K562 (cell line): Measurements from ENCODE around the gene CTIF. TPM values are rescaled to one million over a fixed set of nuclear protein-coding genes. Genes with fewer than 3 reads are reported as not detected.

Experiments used
- ATAC-seq: fragments of 200-7000 bp; cut with Tn5 transposase; 3 replicates; pipeline ENCODE4 v1.9.1; 2020; ENCODE audit warnings: moderate library complexity
- BruUV-seq: library from RNA; stranded (reverse); fragments of 400-500 nt; replicated peaks from 2 replicates; lab custom pipeline; 2021; lab: Mats Ljungman, UMichigan
- CTCF ChIA-PET: fragments of 300-600 bp; formaldehyde crosslinking; extraction: SDS; loops from one replicate; lab custom pipeline; 2021; ENCODE audit warnings: low intra/inter-chr PET ratio; lab: Yijun Ruan, JAX
- POLR2A ChIA-PET: fragments of 300-600, 350-650 bp; sonication (Branson Sonifier 250); formaldehyde crosslinking; extraction: SDS; loops from one replicate; lab custom pipeline; 2021; ENCODE audit warnings: antibody characterized with exemption, inconsistent platforms; lab: Yijun Ruan, JAX
- DNase-seq, 4 experiments: peaks; one replicate each; pipeline versions ENCODE4 v3.0.0 to v3.0.0-alpha.2; 2011 to 2018; ENCODE audit warnings: low spot score in 3 of 4, mixed read lengths in 3 of 4; ENCODE audit errors: extremely low read depth in 1 of 4
- FAIRE-seq: peaks from 2 replicates; lab custom pipeline; 2011; peaks lifted over from hg19 to GRCh38; lab: Jason Lieb, UNC
- H2AFZ ChIP-seq: 2 replicates; pipeline ENCODE4 v1.6.0; 2011; ENCODE audit warnings: low read depth, low read length, control low read depth, inconsistent platforms
- H3K27ac ChIP-seq: fragments of 200-600 bp; 3 replicates; pipeline ENCODE4 v1.8.0; 2011; ENCODE audit warnings: low read depth, mild to moderate bottlenecking, control low read depth, inconsistent platforms, low read length, moderate library complexity, mixed read lengths; ENCODE audit errors: extremely low read depth
- H3K27me3 ChIP-seq, 2 experiments: fragments of 300-600 bp in 1 of 2; 2 replicates in 1 of 2; 3 replicates in 1 of 2; pipeline versions ENCODE4 v1.6.0 to v1.8.0; 2011; ENCODE audit warnings: inconsistent platforms in 2 of 2, low read length in 2 of 2, mild to moderate bottlenecking in 1 of 2, mixed read lengths in 1 of 2, moderate library complexity in 1 of 2; ENCODE audit not compliant: control insufficient read depth in 2 of 2, insufficient read depth in 2 of 2
- H3K36me3 ChIP-seq: fragments of 300-600 bp; 3 replicates; pipeline ENCODE4 v1.8.0; 2011; ENCODE audit warnings: mild to moderate bottlenecking, low read length, inconsistent platforms; ENCODE audit not compliant: control insufficient read depth, insufficient read depth
- H3K4me1 ChIP-seq, 2 experiments: fragments of 200-600 bp in 1 of 2; replicated peaks in 1 of 2; 2 replicates in 1 of 2; 3 replicates in 1 of 2; pipeline versions ENCODE4 v1.5.1 to v1.8.0; 2011; ENCODE audit warnings: inconsistent platforms in 2 of 2, low read length in 2 of 2, mild to moderate bottlenecking in 1 of 2, mixed read lengths in 1 of 2, moderate library complexity in 1 of 2; ENCODE audit not compliant: control insufficient read depth in 2 of 2, insufficient read depth in 2 of 2
- H3K4me2 ChIP-seq: 2 replicates; pipeline ENCODE4 v1.6.1; 2011; ENCODE audit warnings: low read length, control low read depth, inconsistent platforms, mixed read lengths; ENCODE audit not compliant: insufficient read depth
- H3K4me3 ChIP-seq: fragments of 200-600 bp; sonication (generic), shearing (Covaris generic); 2 replicates; pipeline ENCODE4 v1.5.1; 2016; ENCODE audit warnings: control low read depth, inconsistent platforms
- H3K79me2 ChIP-seq: fragments of 200-600 bp; 3 replicates; pipeline ENCODE4 v1.8.0; 2011; ENCODE audit warnings: low read length, inconsistent platforms; ENCODE audit not compliant: control insufficient read depth, insufficient read depth
- H3K9ac ChIP-seq, 2 experiments: 2 replicates each; pipeline versions ENCODE4 v1.6.0 to v1.6.1; 2011; ENCODE audit warnings: low read depth in 2 of 2, low read length in 2 of 2, control low read depth in 1 of 2, inconsistent platforms in 1 of 2, mild to moderate bottlenecking in 1 of 2, mixed read lengths in 1 of 2; ENCODE audit not compliant: insufficient read depth in 1 of 2
- H3K9me1 ChIP-seq: one replicate; pipeline ENCODE4 v1.6.0; 2011; ENCODE audit warnings: inconsistent platforms, mild to moderate bottlenecking, low read length, moderate library complexity; ENCODE audit not compliant: control insufficient read depth, insufficient read depth
- H3K9me3 ChIP-seq: replicated peaks from 2 replicates; pipeline ENCODE4 v1.5.1; 2011; ENCODE audit warnings: low read depth, low read length, inconsistent platforms; ENCODE audit not compliant: control insufficient read depth, insufficient read depth
- H4K20me1 ChIP-seq: replicated peaks from 2 replicates; pipeline ENCODE4 v1.6.1; 2011; ENCODE audit warnings: low read length, inconsistent platforms, mixed read lengths; ENCODE audit not compliant: control insufficient read depth, insufficient read depth
- CBX2 ChIP-seq: fragments of 200-600 bp; sonication (generic); IDR thresholded peaks from one replicate; pipeline ENCODE4 v1.6.1; 2012; ENCODE audit warnings: mild to moderate bottlenecking, low read length, inconsistent platforms; ENCODE audit not compliant: insufficient read depth, poor library complexity, severe bottlenecking
- CHD4 ChIP-seq: fragments of 200-600 bp; sonication (generic); IDR thresholded peaks from 3 replicates; pipeline ENCODE4 v1.6.1; 2012; ENCODE audit warnings: low read depth, mild to moderate bottlenecking, mixed read lengths, low read length, inconsistent platforms; ENCODE audit not compliant: insufficient read depth, insufficient replicate concordance, poor library complexity, severe bottlenecking
- CUX1 ChIP-seq: fragments of 200-800 bp; sonication (Bioruptor generic); IDR thresholded peaks from 2 replicates; pipeline ENCODE4 v1.6.1; 2016; ENCODE audit warnings: missing genetic modification characterization, missing compliant biosample characterization
- DDX20 ChIP-seq: fragments of 450-650 bp; IDR thresholded peaks from 2 replicates; pipeline ENCODE4 v1.6.1; 2016; ENCODE audit warnings: missing genetic modification characterization, low read depth, mild to moderate bottlenecking, missing compliant biosample characterization, moderate library complexity
- EZH2 ChIP-seq: IDR thresholded peaks from 2 replicates; pipeline ENCODE4 v1.6.1; 2012; ENCODE audit warnings: low read depth, mild to moderate bottlenecking, inconsistent platforms, low read length, borderline replicate concordance
- HMG20B ChIP-seq: fragments of 250-450 bp; sonication (Bioruptor Pico); IDR thresholded peaks from 2 replicates; pipeline ENCODE4 v1.5.0; 2021; ENCODE audit warnings: mild to moderate bottlenecking
- ZKSCAN3 ChIP-seq: fragments of 250-450 bp; sonication (Bioruptor Pico); IDR thresholded peaks from 2 replicates; pipeline ENCODE4 v1.4.0; 2020
- ZNF217 ChIP-seq: sonication (generic); formaldehyde crosslinking; IDR thresholded peaks from 2 replicates; pipeline ENCODE4 v1.8.0; 2022; ENCODE audit warnings: mild to moderate bottlenecking, missing genetic modification reagents
- WGBS: fragments of 100-300 bp; shearing (Covaris generic); methylation state at CpG from one replicate; pipeline ENCODE4 v1.1.6; 2016; ENCODE audit warnings: low coverage, mixed read lengths; ENCODE audit not compliant: insufficient coverage; ENCODE audit errors: missing lambda C conversion rate; 5-methylcytosine and 5-hydroxymethylcytosine counted together
- in situ Hi-C: fragments of 300-500 bp; cut with MboI; formaldehyde crosslinking; loops from 4 replicates; pipeline ENCODE4 v1.15.0; 2018; ENCODE audit warnings: inconsistent platforms, mixed read lengths
- intact Hi-C: fragments of 100-400 bp; cut with micrococcal nuclease; formaldehyde crosslinking; loops from 2 replicates; pipeline ENCODE4 v1.14.2; 2022
- polyA plus RNA-seq, 8 experiments: library from polyadenylated mRNA; depleted of rRNA in 4 of 8; stranded (reverse) in 5 of 8; unstranded in 3 of 8; fragments of >200 nt; fragmentation: Nextera tagmentation in 2 of 8; fragmentation: Illumina TruSeq in 1 of 8; extraction: Ambion mirVana in 2 of 8; extraction: Trizol in 1 of 8; gene quantifications; 2 replicates each; pipeline versions ENCODE4 v1.2.1 to v1.2.3, GENCODE V29; 2011 to 2014; ENCODE audit warnings: inconsistent platforms in 1 of 8, missing spikeins in 1 of 8
- total RNA-seq, 7 experiments: library from RNA; depleted of rRNA in 6 of 7; stranded (reverse); fragments of >200 nt in 6 of 7; fragmentation: Illumina TruSeq in 2 of 7; extraction: Trizol in 2 of 7; gene quantifications; 2 replicates each; pipeline versions ENCODE4 v1.2.1 to v1.2.3, GENCODE V29; 2011 to 2021; ENCODE audit warnings: low replicate concordance in 1 of 7

The CTIF gene
- total and polyA plus RNA-seq, 9 of the 15 experiments (the other 6 are each of a cell fraction or from before 2014, with no cell fraction given): 0.17 to 11.5 (median 2.2) TPM

GRCh38 chr18:48774941-48775340, 236.1 kb downstream of the CTIF start:
- Histone ChIP-seq H3K4me1 (peaks cover 0 to 16% of the 10 kb centered on the region in 2 experiments; a peak in 2 of 5 replicates), H3K79me2 (no peaks in the 10 kb centered on the region), H2AFZ (no peak overlapping the region), H3K4me2 (no peak overlapping the region), H3K9ac (no peak overlapping the region), H3K9me3 (no peaks in the 10 kb centered on the region), H3K27me3 (no peaks in the 10 kb centered on the region), H3K9me1 (no peaks in the 10 kb centered on the region), H3K4me3 (no peak overlapping the region), H3K27ac (no peak overlapping the region), H3K36me3 (no peaks in the 10 kb centered on the region), H4K20me1 (peaks cover 16% of the 10 kb centered on the region)
- WGBS: 49% methylated on average over 4 of the region's 5 CpGs
- ATAC-seq (no peak), DNase-seq (no peak), FAIRE-seq (no peak)
- in situ Hi-C loops: loop anchor here (10.0 kb wide), 1 partner anchor 90 kb away; no protein-coding TSS in a partner anchor
- TF ChIP-seq CUX1 (CRISPR knock-in tag) (no peak), ZKSCAN3 (CRISPR knock-in tag) (no peak), DDX20 (no peak), HMG20B (no peak), CBX2 (no peak), CHD4 (no peak), ZNF217 (CRISPR knock-in tag) (no peak), EZH2 (no peak)
- no TSS peak for BruUV-seq
- ChIA-PET POLR2A (interaction anchor here (0.6 to 1.0 kb wide), 2 partner anchors 13 to 96 kb away, joined by 3 read pairs; no protein-coding TSS in a partner anchor), CTCF (no interaction called here)
- intact Hi-C loops: no loop called here
